Stimulated activated CD4-positive, alpha-beta T cell treated with anti-CD3 and anti-CD28 coated beads, Interleukin-4, amount 100 ng/mL, for 1 hour (primary cell): ENCODE data around the gene NCKAP1.

ENCODE experiments used
- DNase-seq: peaks from one replicate; pipeline ENCODE4 v3.0.0-alpha.2; 2020

Gene NCKAP1

DNA sequence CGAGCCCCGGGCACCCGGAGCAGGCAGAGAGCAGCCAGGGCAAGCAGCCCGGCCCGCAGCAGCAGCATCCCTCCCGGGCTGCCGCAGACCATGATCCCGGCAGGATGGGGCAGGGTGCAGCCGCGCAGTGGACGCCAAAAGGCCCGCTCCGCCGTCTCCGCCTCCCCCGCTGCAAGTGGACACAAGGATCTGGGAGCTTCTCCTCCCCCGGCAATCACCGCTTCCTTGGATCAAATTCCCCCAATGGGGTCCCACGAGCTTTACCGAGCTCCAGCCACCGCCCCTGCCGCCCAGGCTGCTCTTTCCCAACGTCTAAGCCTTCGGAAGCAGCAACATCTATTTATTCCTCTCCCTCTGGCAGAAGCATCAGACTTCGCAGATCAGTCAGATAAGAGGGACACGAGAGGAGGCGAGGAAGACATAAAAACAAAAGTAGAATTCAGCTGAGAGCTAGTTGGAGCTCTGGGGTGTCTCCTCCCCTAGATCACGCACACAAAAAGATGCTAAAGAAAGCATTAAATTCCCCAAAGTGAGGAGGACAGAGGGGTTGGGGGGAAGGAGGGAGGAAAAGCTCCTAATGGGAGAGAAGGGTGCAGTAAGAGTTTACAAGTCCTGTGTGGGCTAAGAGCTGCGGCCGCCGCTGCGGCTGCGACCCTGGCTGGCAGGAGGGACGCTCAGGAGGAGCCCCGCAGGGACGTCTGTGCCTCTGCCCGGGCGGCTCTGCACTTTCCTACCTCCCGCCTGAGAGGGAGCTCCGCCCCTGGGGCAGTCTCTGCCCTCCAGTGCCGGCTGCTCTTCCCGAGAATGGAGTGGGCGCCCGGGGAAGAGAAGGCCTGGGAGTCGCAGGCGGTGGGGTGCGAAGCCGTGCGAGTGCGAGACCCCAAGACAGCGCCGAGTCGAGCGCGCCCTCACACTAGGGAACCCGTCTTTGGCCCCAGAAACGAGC lies 171.5 kb downstream of the NCKAP1 start, which contains the start of gene FRZB:
Gene FRZB, minus strand, starts transcription at position 177 of the 946 bp plus-strand sequence. Its CDS starts 85 bp downstream, at position 92.
- no peak for DNase-seq

DNA sequence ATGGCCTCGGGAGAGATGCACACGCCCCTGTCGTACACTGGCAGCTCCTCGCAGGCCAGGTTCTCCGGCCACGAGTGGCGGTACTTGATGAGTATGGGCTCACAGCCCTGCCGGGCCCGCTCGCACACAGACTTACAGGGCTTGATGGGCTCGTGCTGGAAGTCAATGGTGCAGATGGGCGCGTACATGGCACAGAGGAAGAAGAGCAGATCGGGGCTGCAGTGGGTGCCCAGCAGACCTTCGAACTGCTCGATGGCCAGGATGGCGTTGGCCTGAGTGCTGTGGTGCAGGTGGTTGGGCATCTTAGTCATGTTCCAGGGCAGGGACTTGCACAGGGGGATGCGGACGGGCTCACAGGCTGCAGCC lies 172.2 kb downstream of the NCKAP1 start:
- no peak for DNase-seq

- no peak for DNase-seq
Observed at GRCh38 chr2:182864949-182865570, 173.2 kb downstream of the NCKAP1 start.

GRCh38 chr2:182863642-182864041 lies 174.6 kb downstream of the NCKAP1 start:
- DNase-seq: no peak

DNA sequence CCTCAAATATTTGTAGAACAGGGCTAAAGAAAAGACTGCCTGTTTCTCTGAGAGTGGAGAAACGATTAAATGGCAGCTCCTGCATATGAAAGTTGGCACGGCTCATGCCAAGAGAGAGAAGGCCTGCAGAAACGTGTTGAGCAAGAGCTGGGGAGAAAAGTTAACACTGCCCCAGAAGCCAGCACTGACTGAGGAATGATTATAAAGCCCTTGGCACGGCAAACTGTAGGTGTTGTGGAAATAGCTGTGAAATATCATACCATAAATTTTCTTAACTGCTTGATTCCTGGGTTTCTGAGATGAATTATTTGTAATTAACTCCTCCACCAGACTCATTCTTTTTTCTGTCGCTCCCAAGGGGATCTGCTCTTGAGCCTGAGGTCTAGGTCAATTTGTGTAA lies 176.2 kb downstream of the NCKAP1 start:
- DNase-seq: no peak

DNA sequence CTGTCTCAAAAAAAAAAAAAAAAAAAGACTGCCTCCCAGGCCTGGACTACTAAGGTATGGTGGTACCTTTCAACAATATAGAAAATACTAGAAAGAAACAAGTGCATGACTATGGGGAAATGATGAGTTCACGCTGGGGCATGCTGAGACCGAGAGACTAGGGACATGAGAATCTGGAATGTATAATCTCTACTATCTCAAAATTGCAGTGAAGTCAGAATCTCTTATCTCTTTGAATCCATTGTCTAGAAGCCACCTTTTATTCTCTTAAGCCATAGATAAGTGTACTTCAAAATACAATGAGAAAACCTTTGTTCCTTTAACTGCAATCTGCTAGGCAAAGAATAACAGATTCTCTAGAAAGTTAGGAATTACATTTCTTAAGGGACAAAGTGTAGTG lies 177.4 kb downstream of the NCKAP1 start:
- DNase-seq: no peak
